Germinal center (tissue), 1 donor: ENCODE measurements around the gene C4orf36.
A peak's percentile ranks its signal among the peaks of the same experiment; 100 is the strongest.
"Not testable (repeated sequence)": the region's sequence is repeated elsewhere in the genome, so short reads cannot be mapped to it uniquely, and the experiment has no call there.

Source experiments
- DNase-seq: peaks from one replicate; pipeline ENCODE4 v3.0.0; 2012; ENCODE audit warnings: mixed read lengths, low spot score

The C4orf36 gene

GRCh38 chr4:86917212-86918039 lies 25.2 kb upstream of the C4orf36 start:
- no peak for DNase-seq

- no peak for DNase-seq
Observed at GRCh38 chr4:86916392-86916791, 24.2 kb upstream of the C4orf36 start.

GRCh38 chr4:86910820-86911684 lies 18.8 kb upstream of the C4orf36 start:
- DNase-seq: no peak

- DNase-seq: no peak
Observed at GRCh38 chr4:86910369-86910768, 18.1 kb upstream of the C4orf36 start.

DNA sequence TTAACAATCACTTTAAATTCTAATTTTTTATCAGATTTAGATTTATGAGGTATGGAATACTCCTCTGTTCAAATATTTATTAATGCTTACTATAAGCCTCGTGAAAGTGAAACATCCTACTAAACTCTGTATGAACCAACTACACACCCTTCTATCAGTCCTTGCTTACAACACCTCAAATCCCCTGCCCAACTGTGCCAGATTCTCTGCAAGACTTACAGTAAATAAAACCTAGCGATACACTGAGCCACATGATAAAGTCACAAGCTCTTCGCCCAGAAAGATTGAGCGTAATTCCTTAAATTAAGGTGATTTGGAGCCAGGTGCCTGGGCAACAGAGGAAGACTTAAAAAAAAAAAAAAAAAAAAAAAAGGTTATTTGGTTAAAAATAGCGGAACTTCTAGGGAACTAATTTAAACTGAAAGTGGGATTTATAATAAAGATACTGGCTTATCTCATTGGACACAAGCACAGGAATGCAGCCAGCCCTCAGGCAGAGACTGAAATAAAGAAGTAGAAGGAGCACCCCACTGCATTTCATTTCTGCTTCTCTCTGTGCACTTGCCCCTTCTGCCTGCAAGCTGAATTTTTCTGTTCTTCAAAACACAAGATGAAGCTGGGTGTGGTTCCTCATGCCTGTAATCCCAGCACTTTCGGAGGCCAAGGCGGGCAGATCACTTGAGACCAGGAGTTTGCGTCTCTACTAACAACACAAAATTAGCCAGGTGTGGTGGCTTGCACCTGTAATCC lies 17.5 kb upstream of the C4orf36 start:
- DNase-seq: no peak

DNA sequence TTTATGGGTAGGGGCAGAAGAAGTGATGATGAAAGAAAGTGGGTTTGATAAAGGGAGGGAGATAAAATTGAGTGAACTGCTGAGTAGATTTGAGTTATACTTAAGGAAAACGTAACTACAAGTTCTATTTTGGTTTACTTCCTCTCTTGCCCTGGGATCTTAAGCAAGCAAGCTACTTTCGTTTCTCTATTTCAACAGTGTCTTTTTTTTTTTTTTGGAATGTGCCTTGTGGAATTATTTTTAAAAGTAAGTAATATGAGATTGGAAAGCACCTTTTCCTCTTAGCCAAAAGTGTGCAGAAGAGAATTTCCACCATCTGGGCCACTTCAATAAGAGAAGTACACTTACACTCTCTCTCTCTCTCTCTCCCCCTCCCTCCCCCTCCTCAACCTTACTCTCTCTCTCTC lies 16.0 kb upstream of the C4orf36 start:
- DNase-seq: no peak

- DNase-seq: no peak
Observed at GRCh38 chr4:86901864-86902263, 9.6 kb upstream of the C4orf36 start.

DNA sequence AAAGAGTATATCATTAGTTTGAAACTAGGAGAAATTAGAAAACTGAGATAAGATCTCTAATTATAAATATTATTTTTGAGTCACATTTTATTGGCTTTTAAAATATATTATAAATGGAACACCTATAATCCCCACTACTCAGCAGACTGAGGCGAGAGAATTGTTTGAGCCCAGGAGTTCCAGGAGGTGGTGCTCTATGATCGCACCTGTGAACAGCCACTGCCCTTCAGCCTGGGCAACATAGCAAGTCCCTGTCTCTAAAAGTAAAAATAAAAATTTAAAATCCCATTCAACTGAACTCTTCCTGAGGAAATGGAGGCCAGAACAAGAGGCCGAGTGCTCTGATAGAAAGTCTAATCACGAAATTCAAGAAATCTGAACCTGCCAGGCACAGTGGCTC lies 6.3 kb upstream of the C4orf36 start:
- DNase-seq: no peak

DNA sequence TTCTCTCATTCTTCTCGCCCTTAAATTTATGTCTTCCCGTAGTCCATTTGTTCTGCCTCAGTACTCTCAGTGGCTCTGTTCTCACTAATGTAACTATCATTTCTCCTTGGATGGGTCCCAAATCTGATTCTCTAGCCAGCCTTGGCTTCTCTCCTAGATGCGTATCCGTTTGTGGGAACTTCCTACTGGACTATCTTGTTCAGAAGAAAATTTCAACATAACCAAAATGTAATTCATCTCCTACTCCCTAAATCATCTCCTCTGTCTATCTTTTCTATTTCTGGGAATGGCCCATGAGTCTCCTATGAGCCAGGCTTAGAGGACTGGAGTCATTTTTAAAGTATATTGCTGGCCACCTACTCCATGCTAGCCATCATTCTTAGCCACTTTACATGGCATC lies 4.4 kb upstream of the C4orf36 start:
- no peak for DNase-seq

DNA sequence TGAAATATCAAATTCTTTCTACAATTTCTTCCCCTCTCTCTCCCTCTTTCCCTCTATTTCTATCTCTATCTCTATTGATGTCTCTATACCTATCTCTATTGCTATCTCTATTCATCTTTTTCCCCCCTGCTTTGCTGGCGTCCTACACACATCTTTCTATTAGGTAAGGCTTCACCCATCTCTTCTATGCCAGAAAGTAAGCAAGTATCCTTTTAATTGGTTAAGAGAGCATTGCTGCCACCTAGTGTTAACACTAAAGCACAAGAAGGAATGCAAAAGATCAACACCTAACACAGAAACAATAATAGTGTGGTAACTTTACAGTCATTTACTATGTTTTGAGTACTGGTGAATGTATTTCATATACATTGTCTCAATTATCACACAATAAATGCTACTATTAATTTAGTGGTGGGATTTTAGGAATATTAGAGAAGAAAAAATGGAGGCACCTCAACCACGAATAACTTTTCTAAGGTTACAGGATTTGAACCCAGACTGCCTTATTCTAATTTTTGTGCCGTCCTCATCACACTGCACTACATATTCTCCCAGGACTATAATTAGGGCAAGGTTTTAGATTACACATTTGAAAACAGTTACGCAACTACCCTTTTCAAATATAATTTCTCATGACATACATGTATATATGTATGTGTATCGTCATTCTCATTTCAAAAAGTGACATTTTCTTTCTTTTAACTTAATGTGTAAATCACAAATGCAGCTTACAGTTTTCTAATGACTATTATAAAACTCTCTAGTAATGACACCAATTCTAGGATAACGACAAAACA lies 3.7 kb upstream of the C4orf36 start:
- peak; percentile 21 for DNase-seq

GRCh38 chr4:86894455-86894854 lies 2.2 kb upstream of the C4orf36 start:
- DNase-seq: no peak

GRCh38 chr4:86893136-86893535 lies 914 bp upstream of the C4orf36 start:
- DNase-seq: no peak

DNA sequence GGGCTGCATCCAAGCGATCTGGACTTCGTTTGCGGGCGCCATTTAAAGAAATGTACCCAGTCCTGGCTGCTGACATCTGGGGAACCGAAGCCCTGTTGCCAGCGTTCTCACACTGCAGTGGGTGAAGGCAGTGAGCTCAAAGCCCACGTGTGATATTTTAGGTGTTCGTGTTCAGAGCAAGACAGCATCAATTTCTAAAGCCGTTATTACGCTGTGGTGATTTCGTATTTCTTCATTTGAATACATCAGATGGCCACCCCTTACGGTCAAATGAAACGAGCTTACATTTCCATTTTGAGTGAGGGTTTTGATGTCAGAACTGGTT lies 376 bp upstream of the C4orf36 start:
- no peak for DNase-seq

- DNase-seq: no peak
Observed at GRCh38 chr4:86890790-86891189, 1.4 kb downstream of the C4orf36 start.

DNA sequence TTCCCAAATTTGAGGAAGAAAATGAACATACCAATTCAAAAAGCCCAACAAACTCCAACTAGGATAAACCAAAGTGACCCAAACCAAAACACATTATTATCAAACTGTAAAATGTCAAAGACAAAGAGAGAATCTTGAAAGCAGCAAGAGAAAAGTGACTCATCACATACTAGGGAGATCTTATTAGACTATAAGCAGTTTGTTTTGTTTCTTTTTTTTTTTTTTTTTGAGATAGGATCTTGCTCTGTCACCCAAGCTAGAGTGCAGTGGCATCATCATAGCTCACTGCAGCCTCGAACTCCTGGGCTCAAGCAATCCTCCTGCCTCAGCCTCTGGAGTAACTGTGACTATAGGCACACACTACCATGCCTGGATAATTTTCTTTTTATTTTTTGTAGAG lies 12.6 kb downstream of the C4orf36 start:
- DNase-seq: no peak

DNA sequence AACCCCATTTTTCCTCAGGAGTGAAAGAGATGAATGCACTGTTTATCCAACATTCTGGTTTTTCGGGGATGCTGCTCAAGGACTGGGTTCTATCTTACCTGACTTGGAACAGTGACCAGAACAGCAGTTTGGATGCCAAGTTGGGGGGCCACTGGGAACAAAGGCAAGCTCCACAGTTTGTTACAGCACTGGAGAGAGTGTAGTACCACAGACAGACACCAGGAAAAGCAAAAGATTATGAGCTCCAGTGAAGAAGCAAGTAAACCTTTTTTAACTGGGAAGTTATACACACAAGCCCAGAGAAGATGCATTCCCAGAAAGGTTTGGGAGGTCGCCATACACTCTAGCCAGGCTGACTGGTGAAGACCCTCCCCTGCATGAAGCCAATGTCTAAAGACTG lies 13.6 kb downstream of the C4orf36 start:
- DNase-seq: no peak

- DNase-seq: no peak
Observed at GRCh38 chr4:86876894-86877685, 15.1 kb downstream of the C4orf36 start.

DNA sequence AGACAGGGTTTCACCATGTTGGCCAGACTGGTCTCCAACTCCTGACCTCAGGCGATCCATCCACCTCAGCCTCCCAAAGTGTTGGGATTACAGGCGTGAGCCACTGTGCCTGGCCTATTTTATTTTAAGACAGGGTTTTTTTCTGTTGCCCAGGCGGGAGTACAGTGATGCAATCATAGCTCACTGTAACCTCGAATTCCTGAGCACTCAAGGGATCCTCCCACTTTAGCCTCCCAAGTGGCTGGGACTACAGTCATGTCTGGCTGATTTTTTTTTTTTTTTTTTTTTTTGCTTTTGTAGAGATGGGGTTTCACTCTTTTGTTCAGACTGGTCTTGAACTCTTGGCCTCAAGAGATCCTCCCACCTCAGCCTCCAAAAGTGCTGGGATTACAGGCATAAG lies 16.8 kb downstream of the C4orf36 start:
- not testable (repeated sequence) for DNase-seq

DNA sequence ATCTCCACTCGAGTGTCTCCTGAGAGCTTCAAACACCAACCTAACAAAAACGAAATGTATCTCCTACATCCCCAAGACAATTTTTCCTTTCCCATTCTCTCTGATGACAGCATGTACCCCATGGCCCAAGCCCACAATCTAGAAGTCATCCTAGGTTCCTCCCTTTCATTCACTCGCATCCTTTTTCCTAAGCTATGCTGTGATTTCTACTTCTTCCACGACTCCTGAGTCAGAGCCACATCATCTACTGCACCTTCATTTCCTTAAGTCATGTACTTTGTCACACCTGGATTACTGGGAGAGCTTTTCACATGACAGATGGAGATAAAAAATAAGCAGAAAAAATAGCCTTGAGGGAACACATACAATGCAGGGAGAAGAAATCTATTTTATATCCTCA lies 20.1 kb downstream of the C4orf36 start:
- DNase-seq: no peak

DNA sequence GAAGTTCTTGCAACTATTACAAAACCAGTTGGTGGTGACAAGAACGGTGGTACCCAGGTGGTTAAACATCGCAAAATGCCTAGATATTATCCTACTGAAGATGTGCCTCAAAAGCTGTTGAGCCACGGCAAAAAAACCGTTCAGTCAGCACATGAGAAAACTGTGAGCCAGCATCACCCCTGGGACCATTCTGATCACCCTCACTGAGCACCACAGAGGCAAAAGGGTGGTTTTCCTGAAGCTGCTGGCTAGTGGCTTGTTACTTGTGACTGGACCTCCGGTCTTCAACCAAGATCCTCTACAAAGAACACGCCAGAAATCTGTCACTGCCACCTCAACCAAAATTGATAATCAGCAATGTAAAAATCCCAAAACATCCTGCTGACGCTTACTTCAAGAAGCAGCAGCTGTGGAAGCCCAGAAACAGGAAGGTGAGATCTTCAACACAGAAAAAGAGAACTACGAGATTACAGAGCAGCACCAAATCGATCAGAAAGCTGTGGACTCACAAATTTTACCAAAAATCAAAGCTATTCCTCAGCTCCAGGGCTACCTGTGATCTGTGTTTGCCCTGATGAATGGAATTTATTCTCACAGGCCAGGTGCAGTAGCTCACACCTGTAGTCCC lies 21.7 kb downstream of the C4orf36 start:
- no peak for DNase-seq
